Stimulated activated naive CD4-positive, alpha-beta T cell treated with Interleukin-2 at 50 U/mL for 16 hours (primary cell): Measurements from ENCODE around the gene AGL.
"Not testable (repeated sequence)": the region's sequence is repeated elsewhere in the genome, so short reads cannot be mapped to it uniquely, and the experiment has no call there.

Experiments used
- DNase-seq: peaks from one replicate; lab custom pipeline; 2025; lab: John Stamatoyannopoulos, UW

The AGL gene

DNA sequence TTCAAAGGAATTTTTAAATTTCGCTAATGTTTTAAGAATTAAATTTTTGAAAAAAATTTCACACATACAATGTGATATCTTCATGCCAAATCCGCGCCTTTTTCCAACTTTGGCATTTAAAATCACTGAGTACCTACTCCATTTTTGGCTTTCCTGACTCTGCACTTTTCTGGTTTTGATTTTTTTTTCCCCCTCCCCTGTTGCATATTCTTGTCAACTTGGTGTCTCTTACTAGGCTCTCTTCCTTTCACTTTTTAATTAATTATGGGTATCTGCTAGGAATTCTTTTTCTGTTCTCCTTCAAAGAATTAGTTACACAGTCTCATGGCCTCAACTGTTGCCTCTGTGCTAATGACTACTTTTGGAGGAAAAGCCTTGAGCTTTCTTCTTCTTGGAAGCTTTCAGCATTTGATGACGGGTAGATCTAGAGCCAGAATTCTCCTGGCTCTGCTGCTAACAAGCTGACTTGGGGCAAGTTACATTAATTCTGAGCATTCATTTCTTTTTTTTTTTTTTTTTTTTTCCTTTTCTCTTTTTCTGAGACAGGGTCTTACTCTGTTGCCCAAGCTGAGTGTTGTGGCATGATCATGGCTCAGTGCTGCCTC, 1.8 kb downstream of the AGL start:
- DNase-seq: no peak

GRCh38 chr1:99852648-99853047, 2.5 kb downstream of the AGL start:
- DNase-seq: no peak

- no peak for DNase-seq
Measured at GRCh38 chr1:99855914-99856450, 5.8 kb downstream of the AGL start.

DNA sequence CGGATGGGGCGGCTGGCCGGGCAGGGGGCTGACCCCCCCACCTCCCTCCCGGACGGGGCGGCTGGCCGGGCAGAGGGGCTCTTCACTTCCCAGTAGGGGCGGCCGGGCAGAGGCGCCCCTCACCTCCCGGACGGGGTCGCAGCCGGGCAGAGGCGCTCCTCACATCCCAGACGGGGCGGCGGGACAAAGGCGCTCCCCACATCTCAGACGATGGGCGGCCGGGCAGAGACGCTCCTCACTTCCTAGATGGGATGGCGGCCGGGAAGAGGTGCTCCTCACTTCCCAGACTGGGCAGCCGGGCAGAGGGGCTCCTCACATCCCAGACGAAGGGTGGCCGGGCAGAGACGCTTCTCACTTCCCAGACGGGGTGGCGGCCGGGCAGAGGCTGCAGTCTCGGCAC, 6.9 kb downstream of the AGL start:
- not testable (repeated sequence) for DNase-seq

- no peak for DNase-seq
Measured at GRCh38 chr1:99858286-99858685, 8.1 kb downstream of the AGL start.

- DNase-seq: no peak
Measured at GRCh38 chr1:99858881-99859280, 8.7 kb downstream of the AGL start.

- no peak for DNase-seq
Measured at GRCh38 chr1:99860703-99861102, 10.5 kb downstream of the AGL start.

- no peak for DNase-seq
Measured at GRCh38 chr1:99867682-99868081, 17.5 kb downstream of the AGL start.

GRCh38 chr1:99869304-99869703, 19.1 kb downstream of the AGL start:
- no peak for DNase-seq

- no peak for DNase-seq
Measured at GRCh38 chr1:99869723-99870122, 19.6 kb downstream of the AGL start.

DNA sequence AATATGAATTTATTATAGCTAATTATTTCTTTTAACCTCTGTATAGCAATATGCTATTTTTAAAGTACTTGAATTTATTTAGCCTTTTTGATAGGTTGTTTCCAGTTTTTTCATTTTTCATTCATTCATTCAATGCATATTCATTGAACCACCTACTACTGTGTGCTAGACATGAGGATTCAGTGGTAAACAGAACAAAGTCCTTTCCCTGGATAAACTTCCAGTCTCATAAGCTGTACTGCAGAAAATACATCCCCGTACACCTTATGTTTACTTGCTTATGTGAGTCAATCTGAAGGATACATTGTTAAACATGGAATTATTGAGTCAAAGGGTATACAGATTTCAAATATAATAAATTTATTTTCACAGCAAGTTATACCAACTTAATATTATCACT, 21.9 kb downstream of the AGL start:
- DNase-seq: no peak

- no peak for DNase-seq
Measured at GRCh38 chr1:99877568-99877967, 27.4 kb downstream of the AGL start.

GRCh38 chr1:99886179-99886578, 36.0 kb downstream of the AGL start:
- DNase-seq: no peak

DNA sequence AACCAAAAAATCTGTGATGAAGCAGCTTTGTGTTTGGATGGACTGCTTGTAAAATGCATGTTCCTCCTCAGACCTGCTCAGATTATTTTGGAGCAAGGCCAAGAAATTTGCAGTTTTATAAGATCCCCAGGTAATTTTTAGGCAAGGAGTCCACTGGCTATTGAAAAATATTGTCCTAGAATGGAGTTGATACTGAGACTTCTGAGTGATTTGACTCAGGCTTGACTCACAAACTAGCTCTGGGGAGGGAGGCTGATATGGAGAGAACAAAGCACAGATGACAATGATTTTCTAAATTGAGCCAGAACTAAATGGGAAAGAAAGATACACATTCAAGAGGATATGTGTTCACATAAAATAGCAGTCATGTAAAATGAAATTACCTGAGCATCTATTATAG, 36.7 kb downstream of the AGL start:
- DNase-seq: no peak

DNA sequence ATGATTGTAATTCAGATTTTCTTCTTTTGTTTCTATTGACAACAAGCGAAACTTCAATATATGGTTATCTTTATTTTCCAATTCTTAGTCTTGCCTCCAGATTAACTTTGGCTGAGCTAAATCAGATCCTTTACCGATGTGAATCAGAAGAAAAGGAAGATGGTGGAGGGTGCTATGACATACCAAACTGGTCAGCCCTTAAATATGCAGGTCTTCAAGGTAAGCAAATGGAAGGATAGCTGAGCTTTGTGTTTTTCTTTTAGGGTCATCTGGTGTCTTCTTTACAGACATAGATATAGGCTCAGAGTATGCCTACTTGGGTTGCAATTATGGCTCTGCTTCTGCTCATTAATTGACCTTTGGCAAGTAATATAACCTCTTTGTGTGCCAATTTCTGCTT, 37.7 kb downstream of the AGL start:
- no peak for DNase-seq

- DNase-seq: no peak
Measured at GRCh38 chr1:99891997-99892396, 41.8 kb downstream of the AGL start.

DNA sequence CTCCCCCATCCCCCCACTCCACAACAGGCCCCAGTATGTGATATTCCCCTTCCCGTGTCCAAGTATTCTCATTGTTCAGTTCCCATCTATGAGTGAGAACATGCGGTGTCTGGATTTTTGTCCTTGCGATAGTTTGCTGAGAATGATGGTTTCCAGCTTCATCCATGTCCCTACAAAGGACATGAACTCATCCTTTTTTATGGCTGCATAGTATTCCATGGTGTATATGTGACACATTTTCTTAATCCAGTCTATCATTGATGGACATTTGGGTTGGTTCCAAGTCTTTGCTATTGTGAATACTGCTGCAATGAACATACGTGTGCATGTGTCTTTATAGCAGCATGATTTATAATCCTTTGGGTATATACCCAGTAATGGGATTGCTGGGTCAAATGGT, 53.1 kb downstream of the AGL start:
- DNase-seq: not testable (repeated sequence)

- no peak for DNase-seq
Measured at GRCh38 chr1:99906535-99906934, 56.4 kb downstream of the AGL start.

GRCh38 chr1:99917214-99917613, 67.1 kb downstream of the AGL start:
- no peak for DNase-seq

DNA sequence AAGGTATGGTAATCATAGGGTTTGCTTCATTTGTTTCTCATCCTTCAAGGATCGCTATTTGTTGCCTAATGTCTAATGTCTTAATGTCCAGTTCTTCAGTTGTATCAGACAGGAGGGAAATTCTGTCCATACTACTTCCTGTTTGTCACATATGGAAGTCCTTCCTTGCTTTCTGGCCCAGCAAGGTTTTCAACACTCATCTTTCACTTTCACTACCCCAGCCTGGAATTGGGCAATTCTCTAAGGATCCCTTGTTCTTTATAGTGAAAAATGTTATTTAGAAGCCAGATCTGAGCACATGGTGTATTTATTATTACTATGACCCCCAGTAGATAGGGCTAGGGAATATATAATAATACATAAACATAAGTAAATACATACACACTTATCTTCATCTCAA, 69.1 kb downstream of the AGL start:
- DNase-seq: no peak

GRCh38 chr1:99934801-99935200, 84.6 kb downstream of the AGL start:
- no peak for DNase-seq

- DNase-seq: no peak
Measured at GRCh38 chr1:99935534-99935933, 85.4 kb downstream of the AGL start.

DNA sequence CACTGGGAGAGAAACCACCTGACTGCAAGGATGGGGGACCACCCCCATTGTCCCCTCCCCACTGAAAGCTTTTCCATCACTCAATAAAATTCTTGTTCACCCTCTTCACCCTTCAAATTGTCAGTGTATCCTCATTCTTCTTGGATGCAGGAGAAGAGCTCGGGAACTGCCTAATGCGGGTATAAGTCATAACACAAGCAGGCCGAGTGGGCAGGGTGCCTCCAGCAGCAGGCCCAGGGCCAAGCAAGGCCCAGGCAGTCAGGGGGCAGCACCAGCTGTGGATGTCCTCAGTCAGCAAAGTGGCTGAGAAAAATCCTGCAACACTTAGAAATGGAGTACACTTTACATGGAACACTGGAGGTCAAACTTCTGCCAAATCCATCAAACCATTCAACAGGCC, 85.9 kb downstream of the AGL start:
- DNase-seq: no peak

DNA sequence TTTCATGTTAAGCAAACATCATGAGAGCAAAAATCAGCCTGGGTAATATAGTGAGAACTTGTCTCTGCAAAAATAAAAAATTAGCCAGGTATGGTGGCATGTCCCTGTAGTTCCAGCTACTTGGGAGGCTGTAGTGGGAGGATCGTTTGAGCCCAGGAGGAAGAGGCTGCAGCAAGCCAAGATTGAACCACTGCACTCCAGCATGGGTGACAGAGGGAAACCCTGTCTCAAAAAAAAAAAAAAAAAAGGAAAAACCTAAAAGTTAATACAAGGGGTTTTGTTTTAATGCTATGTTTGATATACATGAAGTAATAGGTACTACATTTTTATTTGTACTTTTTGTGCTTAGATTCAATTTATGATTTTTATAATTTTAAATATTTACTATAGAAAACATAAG, 92.6 kb downstream of the AGL start:
- DNase-seq: no peak
